CD4-positive, alpha-beta T cell treated with Interleukin-17A for 1 hour (primary cell): ENCODE measurements around the gene ZNF304.
A peak's percentile ranks its signal among the peaks of the same experiment; 100 is the strongest.
"Not testable (repeated sequence)": the region's sequence is repeated elsewhere in the genome, so short reads cannot be mapped to it uniquely, and the experiment has no call there.

Experiments
- DNase-seq: peaks from one replicate; pipeline ENCODE4 v3.0.0-alpha.2; 2020

Gene ZNF304

GRCh38 chr19:57362997-57363687, 12.1 kb downstream of the ZNF304 start, which contains the start of the genes TRAPPC2B and ZNF547:
TSS of gene TRAPPC2B (plus strand) at chr19:57363551. CDS start at chr19:57364834, 1,283 bp downstream.
TSS of gene ZNF547 (plus strand) at chr19:57363551. CDS start at chr19:57368556, 5,005 bp downstream.
- peak; percentile 99 for DNase-seq

DNA sequence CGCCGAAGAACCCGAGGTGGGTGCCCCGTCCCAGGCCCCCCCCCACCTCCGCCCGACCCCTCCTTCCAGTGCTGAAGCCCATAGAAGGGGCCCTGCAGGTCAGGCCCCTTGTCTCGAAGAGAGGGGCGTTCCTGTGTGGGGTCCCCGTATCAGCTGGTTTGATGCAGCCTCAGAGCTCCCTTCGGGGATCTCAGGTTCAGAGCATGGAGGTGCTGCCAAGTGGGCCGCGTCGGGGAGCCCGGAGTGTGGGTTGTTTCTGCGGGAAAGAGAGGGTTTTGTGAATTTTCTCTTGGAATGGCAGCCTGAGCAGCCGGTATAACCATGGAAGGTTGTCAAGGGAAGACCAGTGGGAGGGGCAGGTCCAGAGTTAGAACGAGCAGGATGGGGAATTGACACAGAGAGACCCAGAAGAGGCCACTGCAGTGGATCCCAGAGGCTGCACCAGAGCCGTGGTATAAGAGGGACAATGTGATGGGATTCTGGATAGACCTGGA, 12.7 kb downstream of the ZNF304 start:
- no peak for DNase-seq

GRCh38 chr19:57366776-57367175, 15.7 kb downstream of the ZNF304 start:
- no peak for DNase-seq

DNA sequence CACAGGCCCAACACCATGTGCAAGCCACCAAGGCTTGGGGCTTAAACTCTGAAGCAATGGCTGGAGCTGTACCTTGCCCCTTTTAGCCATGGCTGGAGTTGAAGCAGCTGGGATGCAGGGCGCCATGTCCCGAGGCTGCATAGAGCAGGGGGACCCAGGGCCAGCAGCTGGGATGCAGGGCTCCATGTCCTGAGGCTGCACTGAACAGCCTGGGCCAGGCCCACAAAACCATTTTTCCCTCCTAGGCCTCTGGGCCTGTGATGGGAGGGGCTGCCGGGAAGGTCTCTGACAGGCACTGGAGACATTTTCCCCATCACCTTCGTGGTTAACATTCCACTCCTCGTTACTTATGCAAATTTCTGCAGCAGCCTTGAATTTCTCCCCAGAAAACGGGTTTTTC, 23.1 kb downstream of the ZNF304 start:
- DNase-seq, result no peak

DNA sequence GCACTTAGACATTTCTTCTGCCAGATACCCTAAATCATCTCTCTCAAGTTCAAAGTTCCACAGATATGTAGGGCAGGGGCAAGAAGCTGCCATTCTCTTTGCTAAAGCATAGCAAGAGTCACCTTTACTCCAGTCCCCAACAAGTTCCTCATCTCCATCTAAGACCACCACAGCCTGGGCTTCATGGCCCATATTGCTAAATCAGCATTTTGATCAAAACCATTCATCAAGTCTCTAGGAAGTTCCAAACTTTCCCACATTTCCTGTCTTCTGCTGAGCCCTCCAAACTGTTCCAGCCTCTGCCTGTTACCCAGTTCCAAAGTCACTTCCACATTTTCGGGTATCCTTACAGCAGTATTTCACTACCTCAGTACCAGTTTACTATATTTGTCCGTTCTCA, 23.6 kb downstream of the ZNF304 start:
- DNase-seq, result not testable (repeated sequence)

GRCh38 chr19:57376151-57376550, 25.1 kb downstream of the ZNF304 start:
- DNase-seq, result no peak

DNA sequence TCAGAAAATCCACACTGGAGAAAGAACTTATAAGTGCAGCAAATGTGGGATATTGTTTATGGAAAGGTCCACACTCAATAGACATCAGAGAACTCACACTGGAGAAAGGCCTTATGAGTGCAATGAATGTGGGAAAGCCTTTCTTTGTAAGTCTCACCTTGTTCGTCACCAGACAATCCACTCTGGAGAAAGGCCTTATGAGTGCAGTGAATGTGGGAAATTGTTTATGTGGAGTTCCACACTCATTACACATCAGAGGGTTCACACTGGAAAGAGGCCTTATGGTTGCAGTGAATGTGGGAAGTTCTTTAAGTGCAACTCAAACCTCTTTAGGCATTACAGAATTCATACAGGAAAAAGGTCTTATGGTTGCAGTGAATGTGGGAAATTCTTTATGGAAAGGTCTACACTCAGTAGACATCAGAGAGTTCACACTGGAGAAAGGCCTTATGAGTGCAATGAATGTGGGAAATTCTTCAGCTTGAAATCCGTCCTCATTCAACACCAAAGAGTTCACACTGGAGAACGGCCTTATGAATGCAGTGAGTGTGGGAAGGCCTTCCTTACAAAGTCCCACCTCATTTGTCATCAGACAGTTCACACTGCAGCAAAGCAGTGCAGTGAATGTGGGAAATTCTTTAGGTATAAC, 26.6 kb downstream of the ZNF304 start:
- no peak for DNase-seq

GRCh38 chr19:57380923-57381322, 29.9 kb downstream of the ZNF304 start:
- DNase-seq, result no peak

GRCh38 chr19:57382806-57383488, 31.9 kb downstream of the ZNF304 start:
- no peak for DNase-seq

DNA sequence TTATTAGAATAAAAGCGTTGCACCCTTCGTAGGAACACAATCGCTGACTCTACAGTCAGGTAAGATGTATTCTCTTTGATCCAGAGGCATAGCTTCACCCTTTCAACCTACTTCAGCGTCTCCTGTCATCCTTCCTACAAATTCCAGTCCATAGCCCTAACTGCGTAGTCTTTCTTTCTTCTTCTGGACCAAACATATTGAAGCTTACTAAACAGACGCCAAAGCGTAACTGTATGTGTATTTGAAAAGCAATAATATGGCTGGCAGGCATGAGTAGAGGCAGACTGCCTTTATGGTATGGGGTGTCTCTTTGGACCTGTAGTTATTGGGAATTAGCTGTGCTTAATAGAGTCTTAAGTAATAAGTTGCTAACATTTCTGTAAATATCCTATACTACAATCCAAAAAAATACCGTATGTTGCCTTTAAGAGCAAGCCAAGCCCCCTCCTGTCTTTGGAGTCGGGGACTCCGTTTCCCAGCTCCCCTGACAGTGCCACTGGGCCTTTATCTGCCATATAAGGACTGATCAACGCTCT, 38.2 kb downstream of the ZNF304 start:
- DNase-seq, result no peak

- peak; percentile 99 for DNase-seq
These were observed 38.9 kb downstream of the ZNF304 start, which contains the start of gene ZNF548 for GRCh38 chr19:57389730-57390598. TSS of gene ZNF548 (plus strand) at chr19:57389854. CDS start at chr19:57390100, 246 bp downstream.

DNA sequence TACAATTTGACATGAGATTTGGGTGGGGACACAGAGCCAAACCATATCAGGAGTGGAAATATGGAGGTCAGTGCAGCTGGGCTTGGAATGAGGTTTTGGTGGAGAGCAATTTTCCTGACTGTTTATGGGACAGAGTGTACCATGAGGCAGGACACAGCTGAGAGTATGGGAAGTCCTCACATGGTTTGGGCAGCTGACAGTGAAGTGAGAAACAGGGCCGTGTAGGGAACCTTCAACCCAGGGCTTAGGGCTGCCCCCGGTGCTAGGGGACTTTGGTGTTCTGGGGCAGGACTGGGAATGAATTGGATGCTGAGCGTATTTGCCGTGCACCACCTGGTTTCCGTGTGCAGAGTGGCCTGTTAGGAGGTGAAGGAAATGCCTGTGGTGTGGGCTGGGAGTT, 44.6 kb downstream of the ZNF304 start:
- DNase-seq, result no peak

DNA sequence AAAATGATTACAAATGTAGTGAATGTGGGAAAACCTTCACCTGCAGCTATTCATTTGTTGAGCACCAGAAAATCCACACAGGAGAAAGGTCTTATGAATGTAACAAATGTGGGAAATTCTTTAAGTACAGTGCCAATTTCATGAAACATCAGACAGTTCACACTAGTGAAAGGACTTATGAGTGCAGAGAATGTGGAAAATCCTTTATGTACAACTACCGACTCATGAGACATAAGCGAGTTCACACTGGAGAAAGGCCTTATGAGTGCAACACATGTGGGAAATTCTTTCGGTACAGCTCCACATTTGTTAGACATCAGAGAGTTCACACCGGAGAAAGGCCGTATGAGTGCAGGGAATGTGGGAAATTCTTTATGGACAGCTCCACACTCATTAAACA, 47.8 kb downstream of the ZNF304 start:
- DNase-seq, result no peak

DNA sequence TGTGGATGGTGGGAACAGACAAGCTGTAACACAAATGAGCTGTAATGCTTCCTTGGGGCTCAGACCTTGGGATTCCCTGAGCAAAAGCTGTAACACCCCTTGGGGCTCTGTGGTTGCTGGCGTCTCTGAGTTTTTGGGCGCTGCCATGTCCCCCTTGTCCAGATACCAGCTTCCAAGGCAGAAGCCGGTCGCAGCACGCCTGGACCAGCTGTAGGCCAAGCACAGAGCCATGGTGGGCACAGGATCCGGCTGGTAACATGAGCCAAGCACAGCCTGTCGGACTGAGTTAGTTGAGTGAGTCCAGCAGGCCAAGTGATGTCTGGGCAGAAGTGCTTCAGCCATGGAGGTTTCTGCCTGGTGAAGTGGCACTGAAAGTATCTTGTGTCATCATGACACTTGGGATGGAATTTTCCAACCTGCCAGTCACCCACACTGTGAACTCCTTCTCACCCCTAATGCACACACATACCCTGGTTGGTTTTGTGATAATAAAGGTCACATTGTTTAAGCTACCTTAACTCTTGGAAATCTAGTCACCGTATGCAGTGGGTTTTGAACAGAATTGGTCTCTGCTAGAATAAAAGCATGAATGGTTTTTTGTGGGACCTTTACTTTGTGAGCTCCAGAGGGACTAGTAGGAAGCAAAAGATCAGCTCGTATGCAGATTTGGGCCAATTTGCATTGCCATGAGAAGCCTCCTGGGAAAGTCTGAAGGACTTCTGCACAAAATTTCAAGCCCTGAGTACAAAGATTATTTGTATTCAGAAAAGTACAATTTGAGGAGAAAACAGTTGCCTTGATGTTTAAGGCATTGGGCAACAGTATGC, 52.9 kb downstream of the ZNF304 start:
- no peak for DNase-seq

DNA sequence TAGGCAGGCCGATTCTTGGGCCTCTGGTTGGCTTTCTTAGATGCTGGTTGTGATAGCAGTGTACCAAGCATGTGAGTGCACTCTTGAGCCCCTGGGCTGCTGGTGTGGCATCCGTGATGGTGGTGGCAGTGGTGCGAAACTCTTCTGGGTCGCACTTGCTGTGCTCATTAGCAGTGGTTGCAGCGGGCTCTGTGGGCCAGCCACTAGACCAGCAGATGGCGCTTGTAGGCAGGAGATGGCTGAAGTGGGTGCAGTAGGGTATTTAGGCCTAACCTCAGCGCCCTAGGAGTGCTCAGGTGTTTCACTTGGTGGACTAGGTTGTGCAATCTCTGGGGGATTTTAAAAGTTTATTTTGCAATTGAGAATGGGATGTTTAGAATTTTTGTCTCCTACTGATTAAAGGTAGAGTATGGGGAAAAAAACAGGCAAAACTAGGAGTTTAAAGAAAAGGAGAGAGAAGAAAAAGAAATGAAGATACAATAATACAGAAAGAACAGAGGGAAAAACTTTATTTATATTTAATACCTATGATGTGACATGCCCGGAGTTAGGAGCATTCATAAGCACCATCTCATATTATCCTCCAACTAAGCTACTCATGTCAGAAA, 55.5 kb downstream of the ZNF304 start:
- peak; percentile 81 for DNase-seq
